ENCODE data around the gene MPHOSPH10. TPM values are rescaled to one million over a fixed set of nuclear protein-coding genes. Genes with fewer than 3 reads are reported as not detected.

MPHOSPH10 gene
- total and polyA plus RNA-seq, 10 of the 15 experiments (the other 5 are each of a cell fraction or from before 2014, with no cell fraction given) = 23.8 to 56.8 (median 41.3) TPM

GRCh38 chr2:71151620-71152019 is 21.2 kb downstream of the MPHOSPH10 start:
- no peak overlapping the region for H3K27ac ChIP-seq (ENCODE audit: control insufficient read depth, insufficient read depth)
- peaks cover 8 to 10% of the 10 kb centered on the region in 2 experiments for H3K36me3 ChIP-seq (ENCODE audit: control insufficient read depth in 2 of 2, insufficient read depth in 2 of 2, low read length in 1 of 2)
- no peaks in the 10 kb centered on the region for H3K79me2 ChIP-seq (ENCODE audit: control insufficient read depth, insufficient read depth, low read length)
- H4K20me1 ChIP-seq (ENCODE audit: control insufficient read depth, insufficient read depth) = no peaks in the 10 kb centered on the region
- ChIA-PET CTCF (interaction anchor here (1.1 to 7.7 kb wide), 2 partner anchors 51 to 102 kb away, joined by 3 to 37 read pairs; no protein-coding TSS in a partner anchor), POLR2A (no interaction called here), SMC1A (ENCODE audit: uncharacterized antibody, unreplicated experiment) (interaction anchor here (1.0 to 1.7 kb wide), 2 partner anchors 21 to 51 kb away, joined by 3 to 6 read pairs; no protein-coding TSS in a partner anchor), RAD21 (ENCODE audit: unreplicated experiment) (interaction anchor here (1.4 kb wide), 1 partner anchor 102 kb away, joined by 5 read pairs; no protein-coding TSS in a partner anchor)
- H3K4me2 ChIP-seq (ENCODE audit: control insufficient read depth, insufficient read depth) = no peak overlapping the region
- no peak overlapping the region for H2AFZ ChIP-seq (ENCODE audit: control insufficient read depth, low read depth, low read length)
- TF ChIP-seq SMAD1 (IDR thresholded peaks at IDR 0.05; ENCODE audit: low read depth, partially characterized antibody) = no peak
- TF ChIP-seq, protein P1, sequence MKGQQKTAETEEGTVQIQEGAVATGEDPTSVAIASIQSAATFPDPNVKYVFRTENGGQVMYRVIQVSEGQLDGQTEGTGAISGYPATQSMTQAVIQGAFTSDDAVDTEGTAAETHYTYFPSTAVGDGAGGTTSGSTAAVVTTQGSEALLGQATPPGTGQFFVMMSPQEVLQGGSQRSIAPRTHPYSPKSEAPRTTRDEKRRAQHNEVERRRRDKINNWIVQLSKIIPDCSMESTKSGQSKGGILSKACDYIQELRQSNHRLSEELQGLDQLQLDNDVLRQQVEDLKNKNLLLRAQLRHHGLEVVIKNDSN (IDR thresholded peaks at IDR 0.05; ENCODE audit: borderline replicate concordance, extremely low read length, insufficient read depth, low read depth, low read length) = no peak
- TF ChIP-seq TCF3 (IDR thresholded peaks at IDR 0.05; ENCODE audit: borderline replicate concordance, insufficient read depth, low read depth, low read length) = no peak
- no peak for TF ChIP-seq CHD1 (IDR thresholded peaks at IDR 0.05; ENCODE audit: low read depth, low read length)
- TF ChIP-seq STAT1 (conservative IDR thresholded peaks at IDR 0.05) = no peak
- no peak for TF ChIP-seq MAX (IDR thresholded peaks at IDR 0.05; ENCODE audit: low read depth, low read length)
- no peak for TF ChIP-seq MTA2 (IDR thresholded peaks at IDR 0.05; ENCODE audit: low read depth)
- no peak for TF ChIP-seq KAT2A (conservative IDR thresholded peaks at IDR 0.05; ENCODE audit: control insufficient read depth, low read depth, low read length)
- TF ChIP-seq STAT3 (IDR thresholded peaks at IDR 0.05; ENCODE audit: low read depth, low read length) = no peak
- no peak for TF ChIP-seq LARP7 (IDR thresholded peaks at IDR 0.05)
- TF ChIP-seq HCFC1 (IDR thresholded peaks at IDR 0.05; ENCODE audit: low read length) = no peak
- TF ChIP-seq, protein P2, sequence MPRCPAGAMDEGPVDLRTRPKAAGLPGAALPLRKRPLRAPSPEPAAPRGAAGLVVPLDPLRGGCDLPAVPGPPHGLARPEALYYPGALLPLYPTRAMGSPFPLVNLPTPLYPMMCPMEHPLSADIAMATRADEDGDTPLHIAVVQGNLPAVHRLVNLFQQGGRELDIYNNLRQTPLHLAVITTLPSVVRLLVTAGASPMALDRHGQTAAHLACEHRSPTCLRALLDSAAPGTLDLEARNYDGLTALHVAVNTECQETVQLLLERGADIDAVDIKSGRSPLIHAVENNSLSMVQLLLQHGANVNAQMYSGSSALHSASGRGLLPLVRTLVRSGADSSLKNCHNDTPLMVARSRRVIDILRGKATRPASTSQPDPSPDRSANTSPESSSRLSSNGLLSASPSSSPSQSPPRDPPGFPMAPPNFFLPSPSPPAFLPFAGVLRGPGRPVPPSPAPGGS (IDR thresholded peaks at IDR 0.05; ENCODE audit: borderline replicate concordance, insufficient read depth, low read depth, low read length, poor library complexity, severe bottlenecking) = no peak
- no peak for TF ChIP-seq POLR2AphosphoS5 (IDR thresholded peaks at IDR 0.05; ENCODE audit: low read length)
- TF ChIP-seq IKZF1 (conservative IDR thresholded peaks at IDR 0.05) = no peak
- TF ChIP-seq SREBF1 (IDR thresholded peaks at IDR 0.05; ENCODE audit: low read length) = no peak
- TF ChIP-seq, protein P3, sequence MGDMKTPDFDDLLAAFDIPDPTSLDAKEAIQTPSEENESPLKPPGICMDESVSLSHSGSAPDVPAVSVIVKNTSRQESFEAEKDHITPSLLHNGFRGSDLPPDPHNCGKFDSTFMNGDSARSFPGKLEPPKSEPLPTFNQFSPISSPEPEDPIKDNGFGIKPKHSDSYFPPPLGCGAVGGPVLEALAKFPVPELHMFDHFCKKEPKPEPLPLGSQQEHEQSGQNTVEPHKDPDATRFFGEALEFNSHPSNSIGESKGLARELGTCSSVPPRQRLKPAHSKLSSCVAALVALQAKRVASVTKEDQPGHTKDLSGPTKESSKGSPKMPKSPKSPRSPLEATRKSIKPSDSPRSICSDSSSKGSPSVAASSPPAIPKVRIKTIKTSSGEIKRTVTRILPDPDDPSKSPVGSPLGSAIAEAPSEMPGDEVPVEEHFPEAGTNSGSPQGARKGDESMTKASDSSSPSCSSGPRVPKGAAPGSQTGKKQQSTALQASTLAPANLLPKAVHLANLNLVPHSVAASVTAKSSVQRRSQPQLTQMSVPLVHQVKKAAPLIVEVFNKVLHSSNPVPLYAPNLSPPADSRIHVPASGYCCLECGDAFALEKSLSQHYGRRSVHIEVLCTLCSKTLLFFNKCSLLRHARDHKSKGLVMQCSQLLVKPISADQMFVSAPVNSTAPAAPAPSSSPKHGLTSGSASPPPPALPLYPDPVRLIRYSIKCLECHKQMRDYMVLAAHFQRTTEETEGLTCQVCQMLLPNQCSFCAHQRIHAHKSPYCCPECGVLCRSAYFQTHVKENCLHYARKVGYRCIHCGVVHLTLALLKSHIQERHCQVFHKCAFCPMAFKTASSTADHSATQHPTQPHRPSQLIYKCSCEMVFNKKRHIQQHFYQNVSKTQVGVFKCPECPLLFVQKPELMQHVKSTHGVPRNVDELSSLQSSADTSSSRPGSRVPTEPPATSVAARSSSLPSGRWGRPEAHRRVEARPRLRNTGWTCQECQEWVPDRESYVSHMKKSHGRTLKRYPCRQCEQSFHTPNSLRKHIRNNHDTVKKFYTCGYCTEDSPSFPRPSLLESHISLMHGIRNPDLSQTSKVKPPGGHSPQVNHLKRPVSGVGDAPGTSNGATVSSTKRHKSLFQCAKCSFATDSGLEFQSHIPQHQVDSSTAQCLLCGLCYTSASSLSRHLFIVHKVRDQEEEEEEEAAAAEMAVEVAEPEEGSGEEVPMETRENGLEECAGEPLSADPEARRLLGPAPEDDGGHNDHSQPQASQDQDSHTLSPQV (IDR thresholded peaks at IDR 0.05) = no peak
- no peak for TF ChIP-seq TBL1XR1 (IDR thresholded peaks at IDR 0.05; ENCODE audit: low read depth, low read length)
- no peak for TF ChIP-seq SP1 (IDR thresholded peaks at IDR 0.05; ENCODE audit: low read depth, low read length)
- TF ChIP-seq ZZZ3 (IDR thresholded peaks at IDR 0.05; ENCODE audit: control insufficient read depth, insufficient read length, low read depth) = no peak
- no peaks in the 10 kb centered on the region for H3K27me3 ChIP-seq (replicated peaks in 1 of 2; ENCODE audit: control insufficient read depth in 2 of 2, insufficient read depth in 2 of 2, low read length in 1 of 2)
- intact Hi-C loops (cut with micrococcal nuclease; ENCODE audit: unreplicated experiment) (loop anchor here (10.0 kb wide), 1 partner anchor 233 kb away; no protein-coding TSS in a partner anchor), in situ Hi-C loops (cut with MboI) (loop anchor here (25.0 kb wide), 1 partner anchor 361 kb away; no protein-coding TSS in a partner anchor)
- H3K4me3 ChIP-seq = no peak overlapping the region
- no TSS peak for BruUV-seq (replicated peaks)
- peak; percentile 34 for ATAC-seq
- H3K9ac ChIP-seq (ENCODE audit: control insufficient read depth, insufficient read depth, low read length) = no peak overlapping the region
- 100% methylated on average over 1 of the region's 1 CpG for WGBS (ENCODE audit: insufficient coverage, insufficient replicate concordance, low lambda C conversion rate, missing lambda C conversion rate)
- DNase-seq (ENCODE audit: low read depth, low spot score) = no peak
- FAIRE-seq = no peak
- no peaks in the 10 kb centered on the region for H3K9me3 ChIP-seq (replicated peaks; ENCODE audit: control insufficient read depth, insufficient read depth, low read length)
- no peaks in the 10 kb centered on the region for H3K4me1 ChIP-seq (ENCODE audit: control insufficient read depth, insufficient read depth, low read length)
